HG03378 (cell line): ENCODE measurements around the gene ADGRD1.

Source experiments
- ATAC-seq: cut with Tn5 transposase; IDR thresholded peaks from one replicate; pipeline ENCODE4 v1.9.1; 2021; ENCODE audit warnings: mild to moderate bottlenecking, moderate library complexity; ENCODE audit not compliant: unreplicated experiment

The ADGRD1 gene

GRCh38 chr12:131003716-131004045 is 50.0 kb downstream of the ADGRD1 start:
- no peak for ATAC-seq

GRCh38 chr12:131004166-131004565 is 50.5 kb downstream of the ADGRD1 start:
- no peak for ATAC-seq

- no peak for ATAC-seq
These were observed 51.7 kb downstream of the ADGRD1 start for GRCh38 chr12:131005161-131006035.

GRCh38 chr12:131006036-131006735 is 52.5 kb downstream of the ADGRD1 start:
- ATAC-seq: no peak

GRCh38 chr12:131007031-131007739 is 53.5 kb downstream of the ADGRD1 start:
- no peak for ATAC-seq

GRCh38 chr12:131007740-131008117 is 54.0 kb downstream of the ADGRD1 start:
- ATAC-seq: no peak

GRCh38 chr12:131008131-131008912 is 54.6 kb downstream of the ADGRD1 start:
- no peak for ATAC-seq

- ATAC-seq: no peak
These were observed 55.2 kb downstream of the ADGRD1 start for GRCh38 chr12:131008913-131009270.

- ATAC-seq: no peak
These were observed 56.1 kb downstream of the ADGRD1 start for GRCh38 chr12:131009595-131010395.

GRCh38 chr12:131010396-131011131 is 56.9 kb downstream of the ADGRD1 start:
- ATAC-seq: no peak

GRCh38 chr12:131011165-131012079 is 57.7 kb downstream of the ADGRD1 start:
- no peak for ATAC-seq

- ATAC-seq: no peak
These were observed 58.8 kb downstream of the ADGRD1 start for GRCh38 chr12:131012279-131013069.

GRCh38 chr12:131013118-131013517 is 59.4 kb downstream of the ADGRD1 start:
- ATAC-seq: no peak

- ATAC-seq: no peak
These were observed 60.6 kb downstream of the ADGRD1 start for GRCh38 chr12:131014343-131014742.

- no peak for ATAC-seq
These were observed 62.1 kb downstream of the ADGRD1 start for GRCh38 chr12:131015581-131016337.

- no peak for ATAC-seq
These were observed 63.8 kb downstream of the ADGRD1 start for GRCh38 chr12:131017477-131017991.
